NCI-H2196 (cell line): ENCODE results near the gene ST3GAL4.
A peak's percentile ranks its signal among the peaks of the same experiment; 100 is the strongest.

ENCODE experiments used
- DNase-seq: peaks from one replicate; lab custom pipeline; 2025; ENCODE audit not compliant: unreplicated experiment; lab: John Stamatoyannopoulos, UW

Gene ST3GAL4

GRCh38 chr11:126440276-126440675, 84.8 kb downstream of the ST3GAL4 start:
- DNase-seq, result no peak

- peak; percentile 87 for DNase-seq
Measured at GRCh38 chr11:126440792-126441514, 85.5 kb downstream of the ST3GAL4 start.

GRCh38 chr11:126443120-126443519, 87.6 kb downstream of the ST3GAL4 start:
- DNase-seq, result no peak

- no peak for DNase-seq
Measured at GRCh38 chr11:126444072-126444471, 88.6 kb downstream of the ST3GAL4 start.

- no peak for DNase-seq
Measured at GRCh38 chr11:126446581-126446980, 91.1 kb downstream of the ST3GAL4 start.

- DNase-seq, result no peak
Measured at GRCh38 chr11:126450198-126450597, 94.7 kb downstream of the ST3GAL4 start.

- no peak for DNase-seq
Measured at GRCh38 chr11:126450806-126451205, 95.3 kb downstream of the ST3GAL4 start.

- DNase-seq, result no peak
Measured at GRCh38 chr11:126451211-126451802, 95.8 kb downstream of the ST3GAL4 start.

- no peak for DNase-seq
Measured at GRCh38 chr11:126452241-126453101, 97.0 kb downstream of the ST3GAL4 start.

GRCh38 chr11:126456089-126456488, 100.6 kb downstream of the ST3GAL4 start:
- no peak for DNase-seq

GRCh38 chr11:126456783-126457542, 101.5 kb downstream of the ST3GAL4 start:
- DNase-seq, result no peak

- DNase-seq, result no peak
Measured at GRCh38 chr11:126457817-126458216, 102.3 kb downstream of the ST3GAL4 start.

GRCh38 chr11:126459691-126460281, 104.3 kb downstream of the ST3GAL4 start:
- no peak for DNase-seq

- no peak for DNase-seq
Measured at GRCh38 chr11:126460417-126461095, 105.1 kb downstream of the ST3GAL4 start.

- no peak for DNase-seq
Measured at GRCh38 chr11:126461096-126461440, 105.6 kb downstream of the ST3GAL4 start.

- no peak for DNase-seq
Measured at GRCh38 chr11:126461996-126462395, 106.5 kb downstream of the ST3GAL4 start.

- no peak for DNase-seq
Measured at GRCh38 chr11:126462422-126462821, 106.9 kb downstream of the ST3GAL4 start.
